Gastrocnemius medialis (tissue), 4 donors: ENCODE results near the gene CNTN4. TPM values are rescaled to one million over a fixed set of nuclear protein-coding genes. Genes with fewer than 3 reads are reported as not detected.

Source experiments
- ATAC-seq, 2 donors: fragments of 150-250 bp; one replicate each; pipeline ENCODE4 v1.9.1; 2016
- DNase-seq, 2 donors: peaks; one replicate each; pipeline ENCODE4 v3.0.0-alpha.2; 2019
- H3K27ac ChIP-seq, 4 donors: fragments of 200-600 bp; sonication (generic); 1 replicate in 1 of 4; 2 replicates in 3 of 4; pipeline ENCODE4 v1.5.1; 2016 to 2018; ENCODE audit warnings: mild to moderate bottlenecking in 2 of 4, moderate library complexity in 1 of 4
- H3K27me3 ChIP-seq, 3 donors: fragments of 200-600 bp; sonication (generic) in 2 of 3; 1 replicate in 1 of 3; 2 replicates in 2 of 3; pipeline versions ENCODE4 v1.5.1 to v1.6.0; 2016 to 2019; ENCODE audit warnings: mild to moderate bottlenecking in 1 of 3, moderate library complexity in 1 of 3
- H3K36me3 ChIP-seq, 2 donors: fragments of 200-600 bp; sonication (generic) in 1 of 2; one replicate each; pipeline ENCODE4 v1.5.1; 2017 to 2018
- H3K4me1 ChIP-seq, 2 donors: fragments of 200-600 bp; sonication (generic) in 1 of 2; one replicate each; pipeline ENCODE4 v1.5.1; 2016 to 2017; ENCODE audit warnings: mild to moderate bottlenecking in 2 of 2
- H3K4me3 ChIP-seq, 4 donors: fragments of 200-600 bp; sonication (generic) in 3 of 4; 1 replicate in 1 of 4; 2 replicates in 3 of 4; pipeline ENCODE4 v1.5.1; 2016 to 2019; ENCODE audit warnings: mild to moderate bottlenecking in 2 of 4
- H3K9me3 ChIP-seq, 3 donors: fragments of 200-600 bp; sonication (generic) in 2 of 3; 1 replicate in 1 of 3; 2 replicates in 2 of 3; pipeline ENCODE4 v1.5.1; 2016 to 2019
- CTCF ChIP-seq, 5 experiments: fragments of 450-650 bp in 3 of 5; fragments of 200-600 bp in 2 of 5; sonication (generic) in 2 of 5; IDR thresholded peaks in 4 of 5; conservative IDR thresholded peaks in 1 of 5; 1 replicate in 4 of 5; 2 replicates in 1 of 5; pipeline ENCODE4 v1.5.1; 2016 to 2019; ENCODE audit warnings: antibody characterized with exemption in 5 of 5, mild to moderate bottlenecking in 3 of 5, moderate library complexity in 3 of 5
- POLR2A ChIP-seq, 2 donors: fragments of 450-650 bp; IDR thresholded peaks; one replicate each; pipeline ENCODE4 v1.6.1; 2017; ENCODE audit warnings: antibody characterized with exemption in 2 of 2, mild to moderate bottlenecking in 2 of 2, moderate library complexity in 2 of 2
- in situ Hi-C, 4 donors: fragments of 200-750 bp; cut with MboI; loops; one replicate each; pipeline versions ENCODE4 v1.15.0 to v1.8.0; 2017; ENCODE audit warnings: low sequenced_read_pairs in 4 of 4
- intact Hi-C: fragments of 100-400 bp; cut with DNase I; formaldehyde crosslinking; loops from one replicate; pipeline ENCODE4 v1.15.1; 2023; ENCODE audit warnings: low total_unique reads
- total RNA-seq, 4 donors: library from RNA; depleted of rRNA; stranded (reverse); fragments of >200 nt; gene quantifications; one replicate each; pipeline versions ENCODE4 v1.1.0 to v1.2.3, GENCODE V29; 2016

CNTN4 gene
- total RNA-seq, 4 donors from 2014 or later: 0.51 to 1.9 (median 1.4) TPM

- TF ChIP-seq POLR2A (IDR thresholded peaks at IDR 0.05) (no peak), CTCF (IDR thresholded peaks at IDR 0.05 in 4 of 5, conservative IDR thresholded peaks at IDR 0.05 in 1 of 5) (no peak)
- in situ Hi-C loops: no loop called here
- DNase-seq (no peak), ATAC-seq (no peak)
- no peaks in the 10 kb centered on the region for H3K9me3 ChIP-seq
- H3K27ac ChIP-seq: no peak overlapping the region
- no peaks in the 10 kb centered on the region for H3K36me3 ChIP-seq
- no peaks in the 10 kb centered on the region for H3K4me1 ChIP-seq
- no peaks in the 10 kb centered on the region for H3K27me3 ChIP-seq
- H3K4me3 ChIP-seq: no peak overlapping the region
- intact Hi-C loops: no loop called here
Measured at GRCh38 chr3:3081381-3082233, 982.9 kb downstream of the CNTN4 start.

GRCh38 chr3:3082234-3082924 is 983.7 kb downstream of the CNTN4 start:
- Histone ChIP-seq H3K36me3 (no peaks in the 10 kb centered on the region), H3K27ac (no peak overlapping the region), H3K4me3 (no peak overlapping the region), H3K9me3 (no peaks in the 10 kb centered on the region), H3K27me3 (no peaks in the 10 kb centered on the region), H3K4me1 (peaks cover 0 to 4% of the 10 kb centered on the region in 2 donors)
- no peak for ATAC-seq
- intact Hi-C loops (no loop called here), in situ Hi-C loops (no loop called here)
- TF ChIP-seq POLR2A (IDR thresholded peaks at IDR 0.05) (no peak), CTCF (IDR thresholded peaks at IDR 0.05 in 4 of 5, conservative IDR thresholded peaks at IDR 0.05 in 1 of 5) (no peak)
- no peak for DNase-seq

GRCh38 chr3:3084890-3085289 is 986.2 kb downstream of the CNTN4 start:
- ATAC-seq (no peak), DNase-seq (no peak)
- intact Hi-C loops (no loop called here), in situ Hi-C loops (no loop called here)
- Histone ChIP-seq H3K27me3 (no peaks in the 10 kb centered on the region), H3K4me3 (no peak overlapping the region), H3K4me1 (peaks cover 0 to 4% of the 10 kb centered on the region in 2 donors), H3K9me3 (no peaks in the 10 kb centered on the region), H3K27ac (no peak overlapping the region), H3K36me3 (no peaks in the 10 kb centered on the region)
- no peak for TF ChIP-seq POLR2A (IDR thresholded peaks at IDR 0.05)
- TF ChIP-seq CTCF (IDR thresholded peaks at IDR 0.05 in 4 of 5, conservative IDR thresholded peaks at IDR 0.05 in 1 of 5): no peak

- in situ Hi-C loops: no loop called here
- H3K9me3 ChIP-seq: no peaks in the 10 kb centered on the region
- no peak for ATAC-seq
- peaks cover 0 to 4% of the 10 kb centered on the region in 2 donors for H3K4me1 ChIP-seq
- no peak overlapping the region for H3K4me3 ChIP-seq
- no peak for DNase-seq
- no peak overlapping the region for H3K27ac ChIP-seq
- TF ChIP-seq POLR2A (IDR thresholded peaks at IDR 0.05) (no peak), CTCF (IDR thresholded peaks at IDR 0.05 in 4 of 5, conservative IDR thresholded peaks at IDR 0.05 in 1 of 5) (no peak)
- H3K27me3 ChIP-seq: no peaks in the 10 kb centered on the region
- no peaks in the 10 kb centered on the region for H3K36me3 ChIP-seq
- intact Hi-C loops: no loop called here
Measured at GRCh38 chr3:3085782-3086181, 987.1 kb downstream of the CNTN4 start.
